ENCODE measurements around the gene TENM3. TPM values are rescaled to one million over a fixed set of nuclear protein-coding genes. Genes with fewer than 3 reads are reported as not detected.
"Not testable (repeated sequence)": the region's sequence is repeated elsewhere in the genome, so short reads cannot be mapped to it uniquely, and the experiment has no call there.

Gene TENM3
- total RNA-seq, result 0.02 TPM in 1 of 2 replicates, not detected in the other

- intact Hi-C loops (cut with micrococcal nuclease), result not testable (repeated sequence)
These were observed at the start of gene TENM3 for GRCh38 chr4:182243204-182243603. TSS of gene TENM3 (plus strand) at chr4:182243402. CDS start at chr4:182324021, 80,619 bp downstream.

GRCh38 chr4:182194091-182194824, 48.9 kb upstream of the TENM3 start:
- intact Hi-C loops (cut with micrococcal nuclease), result no loop called here

DNA sequence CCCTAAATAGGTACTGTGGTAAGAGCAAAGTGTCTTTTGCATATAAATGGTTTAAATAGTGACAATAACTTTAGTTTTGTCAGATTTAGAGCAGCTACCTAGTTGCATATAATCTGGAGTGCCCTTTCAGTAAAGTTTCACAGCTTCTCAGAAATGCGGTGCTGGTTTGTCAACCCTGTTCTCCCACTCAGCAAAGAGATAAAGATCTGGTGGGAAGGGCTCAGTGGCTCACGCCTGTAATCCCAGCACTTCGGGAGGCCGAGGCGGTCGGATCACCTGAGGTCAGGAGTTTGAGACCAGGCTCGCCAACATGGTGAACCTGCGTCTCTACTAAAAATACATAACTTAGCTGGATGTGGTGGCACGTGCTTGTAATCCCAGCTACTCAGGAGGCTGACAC, 45.6 kb upstream of the TENM3 start:
- intact Hi-C loops (cut with micrococcal nuclease), result no loop called here

GRCh38 chr4:182201871-182202270, 41.3 kb upstream of the TENM3 start:
- intact Hi-C loops (cut with micrococcal nuclease), result no loop called here

DNA sequence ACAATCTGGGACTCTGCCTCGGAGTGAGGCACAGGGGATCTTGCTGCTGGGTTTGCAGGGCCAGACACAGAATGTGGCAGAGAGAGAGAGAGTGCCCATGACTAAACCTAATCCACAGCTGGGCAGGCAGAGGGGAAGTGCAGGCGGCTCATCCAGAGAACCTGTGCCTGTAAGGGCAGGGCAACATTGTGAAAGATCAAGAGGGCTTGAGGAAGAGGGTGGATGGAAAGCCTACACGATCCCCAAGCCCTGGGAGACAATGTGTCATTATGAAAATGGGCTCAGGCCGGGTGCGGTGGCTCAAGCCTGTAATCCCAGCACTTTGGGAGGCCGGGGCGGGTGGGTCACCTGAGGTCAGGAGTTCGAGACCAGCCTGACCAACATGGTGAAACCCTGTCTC, 40.6 kb upstream of the TENM3 start:
- intact Hi-C loops (cut with micrococcal nuclease), result no loop called here

GRCh38 chr4:182203872-182204411, 39.3 kb upstream of the TENM3 start:
- intact Hi-C loops (cut with micrococcal nuclease), result no loop called here

GRCh38 chr4:182205306-182205705, 37.9 kb upstream of the TENM3 start:
- intact Hi-C loops (cut with micrococcal nuclease), result no loop called here

- intact Hi-C loops (cut with micrococcal nuclease), result no loop called here
These were observed 36.9 kb upstream of the TENM3 start for GRCh38 chr4:182206266-182206665.

GRCh38 chr4:182206916-182207315, 36.3 kb upstream of the TENM3 start:
- intact Hi-C loops (cut with micrococcal nuclease), result no loop called here

GRCh38 chr4:182207830-182208396, 35.3 kb upstream of the TENM3 start:
- intact Hi-C loops (cut with micrococcal nuclease), result no loop called here

GRCh38 chr4:182208526-182209050, 34.6 kb upstream of the TENM3 start:
- intact Hi-C loops (cut with micrococcal nuclease), result no loop called here

DNA sequence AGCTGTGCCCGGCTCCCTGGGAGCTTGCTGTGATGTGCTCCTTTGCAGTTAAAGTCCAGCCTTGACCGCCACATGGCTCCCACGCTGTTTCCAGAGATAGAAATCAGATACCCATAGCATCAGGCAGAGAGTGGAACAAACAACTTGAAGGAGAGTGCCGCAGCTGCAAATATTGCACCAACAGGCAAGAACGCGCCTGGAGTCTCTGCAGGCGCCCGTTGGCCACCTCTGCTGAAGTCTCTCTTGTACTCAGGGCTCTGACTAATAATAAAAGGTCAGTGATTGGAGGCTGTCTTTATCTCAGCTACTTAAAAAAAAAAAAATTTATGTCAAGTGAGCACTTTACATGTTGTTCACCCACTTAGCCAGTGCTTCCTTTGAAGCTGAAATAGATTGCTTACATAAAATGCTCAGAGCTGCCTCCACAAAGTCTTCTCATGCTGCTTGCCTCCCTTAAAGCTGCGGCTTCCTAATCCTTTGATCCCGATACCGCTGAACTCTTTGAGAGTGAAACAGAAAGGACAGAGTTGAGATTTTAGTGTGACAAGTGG, 30.9 kb upstream of the TENM3 start:
- intact Hi-C loops (cut with micrococcal nuclease), result no loop called here

GRCh38 chr4:182213004-182213403, 30.2 kb upstream of the TENM3 start:
- intact Hi-C loops (cut with micrococcal nuclease), result no loop called here

GRCh38 chr4:182215148-182215547, 28.1 kb upstream of the TENM3 start:
- intact Hi-C loops (cut with micrococcal nuclease), result no loop called here

DNA sequence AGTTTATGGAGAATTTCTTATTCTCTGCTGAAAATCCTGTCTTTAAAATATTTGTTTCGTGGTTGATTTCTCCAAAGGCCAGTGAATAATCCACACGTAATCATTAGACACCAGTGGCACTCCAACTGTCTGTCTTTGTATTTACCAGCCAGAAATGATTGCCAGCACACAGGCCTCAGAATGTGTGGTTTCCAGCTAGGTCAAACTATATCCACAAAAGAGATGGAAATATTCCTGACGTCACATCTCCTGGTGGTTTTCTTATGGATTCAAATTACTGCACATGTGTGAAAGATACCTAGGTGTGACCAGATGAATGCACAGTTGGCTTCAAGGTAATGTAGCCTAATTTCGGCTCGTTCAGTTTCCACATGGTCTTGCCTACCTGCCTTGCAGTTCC, 27.2 kb upstream of the TENM3 start:
- intact Hi-C loops (cut with micrococcal nuclease), result no loop called here

DNA sequence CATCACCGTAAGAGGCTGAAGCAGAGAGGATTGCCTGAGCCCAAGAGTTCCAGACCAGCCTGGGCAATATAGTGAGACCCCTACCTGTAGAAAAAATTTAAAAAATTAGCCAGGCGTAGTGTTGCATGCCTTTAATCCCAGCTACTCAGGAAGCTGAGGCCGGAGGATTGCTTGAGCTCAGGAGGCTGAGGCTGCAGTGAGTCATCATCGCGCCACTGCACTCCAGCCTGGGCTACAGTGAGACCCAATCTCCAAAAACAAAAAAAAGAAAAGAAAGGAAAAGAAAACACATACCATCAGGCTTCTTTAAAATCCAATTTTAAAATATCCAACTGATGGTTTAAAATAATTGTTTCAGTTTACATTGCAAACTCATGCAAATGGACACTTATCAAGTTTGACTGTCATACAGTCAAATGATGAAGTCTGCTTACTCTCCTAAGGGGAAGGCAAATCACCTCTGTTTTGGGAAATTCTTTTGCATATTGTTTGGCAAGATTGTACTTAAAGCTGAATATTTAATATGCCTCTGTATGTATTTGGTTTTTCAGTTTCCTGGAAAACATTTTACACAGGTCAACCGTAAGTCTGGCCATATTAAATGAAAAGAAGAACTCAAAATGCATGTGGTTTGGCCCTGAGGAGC, 23.7 kb upstream of the TENM3 start:
- intact Hi-C loops (cut with micrococcal nuclease), result no loop called here

- intact Hi-C loops (cut with micrococcal nuclease), result no loop called here
These were observed 21.2 kb upstream of the TENM3 start for GRCh38 chr4:182221987-182222386.

- intact Hi-C loops (cut with micrococcal nuclease), result no loop called here
These were observed 20.4 kb upstream of the TENM3 start for GRCh38 chr4:182222766-182223165.

DNA sequence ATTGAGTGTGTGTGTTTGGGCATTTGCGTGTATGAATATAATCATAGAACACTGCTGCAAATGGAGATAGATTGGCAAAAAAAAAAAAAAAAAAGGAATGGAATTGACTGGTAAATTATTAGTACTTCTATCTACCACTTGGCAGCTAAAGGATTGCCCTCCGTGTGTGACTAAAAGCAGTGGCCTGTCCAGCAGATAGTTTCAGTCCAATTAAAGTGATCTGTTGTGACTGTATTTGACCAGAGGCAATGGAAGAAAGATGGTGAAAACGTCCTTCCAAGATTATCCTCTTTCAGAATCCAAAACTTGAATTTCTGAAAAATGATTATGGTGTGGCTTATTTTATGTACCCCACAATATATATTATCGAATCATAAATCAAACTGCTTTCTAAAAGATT, 19.5 kb upstream of the TENM3 start:
- intact Hi-C loops (cut with micrococcal nuclease), result no loop called here

GRCh38 chr4:182224192-182224850, 18.9 kb upstream of the TENM3 start:
- intact Hi-C loops (cut with micrococcal nuclease), result no loop called here

- intact Hi-C loops (cut with micrococcal nuclease), result no loop called here
These were observed 17.8 kb upstream of the TENM3 start for GRCh38 chr4:182225257-182225852.

Data from T-helper 1 cell treated with Interleukin-12 subunit alpha and Interleukin-12 subunit beta and Interleukin-4 antibody, amounts not matched to agents 30 ng/mL and 1 ng/mL, for 36 hours (primary cell).